VCaP (cell line): ENCODE data around the gene ARPC5.

Source experiments
- H3K27ac ChIP-seq: fragments of 450-650 bp; 2 replicates; pipeline ENCODE4 v1.5.1; 2017
- CTCF ChIP-seq: fragments of 450-650 bp; conservative IDR thresholded peaks from 2 replicates; pipeline ENCODE4 v1.5.1; 2017; ENCODE audit warnings: mild to moderate bottlenecking, moderate library complexity

The ARPC5 gene

DNA sequence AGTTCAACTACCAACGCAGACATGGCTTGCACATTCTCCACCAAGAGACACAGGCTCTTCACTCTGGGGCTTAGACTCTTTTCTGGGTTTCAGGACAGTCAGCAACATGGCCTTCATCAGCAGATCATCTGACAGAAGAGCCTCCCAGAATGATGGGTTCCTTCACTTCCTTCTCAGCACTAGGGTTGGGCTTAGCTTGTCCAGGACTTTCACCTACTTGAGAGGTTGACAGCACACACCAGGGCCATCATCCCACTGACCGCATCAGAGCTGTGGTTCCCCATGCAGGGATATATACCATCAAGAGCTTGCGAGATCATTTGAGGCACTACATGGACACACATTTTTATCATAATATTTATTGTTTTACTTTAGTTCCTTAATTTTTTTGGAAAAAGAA is 34.9 kb downstream of the ARPC5 start:
- no peak for TF ChIP-seq CTCF
- H3K27ac ChIP-seq: no peak overlapping the region

- TF ChIP-seq CTCF: no peak
- H3K27ac ChIP-seq: no peak overlapping the region
Observed at GRCh38 chr1:183600136-183600535, 35.4 kb downstream of the ARPC5 start.

DNA sequence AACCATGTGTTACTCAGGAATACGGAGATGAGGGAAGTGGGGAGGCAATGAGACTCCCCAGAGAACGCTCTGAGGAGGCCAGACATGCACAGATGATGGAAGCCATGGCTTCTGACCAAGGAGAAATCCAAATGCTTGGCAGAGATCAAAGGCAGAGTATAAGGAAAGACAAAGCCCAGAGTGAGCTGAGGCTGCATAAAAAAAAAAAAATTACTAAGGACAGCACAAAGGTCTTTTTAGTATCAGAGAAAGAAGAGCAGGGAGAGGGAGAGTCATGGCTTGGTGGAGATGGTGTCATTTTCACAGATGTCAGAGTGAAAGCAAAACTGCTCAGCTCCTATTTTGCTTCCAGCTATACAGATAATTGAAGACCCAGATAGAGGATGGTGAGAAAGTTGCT is 37.2 kb downstream of the ARPC5 start:
- H3K27ac ChIP-seq: no peak overlapping the region
- TF ChIP-seq CTCF: no peak

- no peak overlapping the region for H3K27ac ChIP-seq
- no peak for TF ChIP-seq CTCF
Observed at GRCh38 chr1:183597656-183598347, 37.8 kb downstream of the ARPC5 start.

DNA sequence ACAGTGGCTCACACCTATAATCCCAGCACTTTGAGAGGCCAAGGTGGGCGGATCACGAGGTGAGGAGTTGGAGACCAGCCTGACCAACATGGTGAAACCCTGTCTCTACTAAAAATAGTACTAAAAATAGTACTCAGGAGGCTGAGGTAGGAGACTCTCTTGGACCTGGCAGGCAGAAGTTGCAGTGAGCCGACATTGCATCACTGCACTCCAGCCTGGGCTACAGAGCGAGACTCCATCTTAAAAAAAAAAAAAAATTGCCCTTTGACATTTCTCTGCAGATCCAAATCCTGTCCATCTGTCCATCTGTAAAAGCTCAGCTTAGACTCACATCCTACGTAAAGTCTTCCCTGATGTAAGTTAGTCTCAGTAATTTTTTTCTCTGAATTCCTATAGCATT is 39.1 kb downstream of the ARPC5 start:
- no peak overlapping the region for H3K27ac ChIP-seq
- no peak for TF ChIP-seq CTCF

GRCh38 chr1:183595537-183595936 is 40.0 kb downstream of the ARPC5 start:
- H3K27ac ChIP-seq: no peak overlapping the region
- no peak for TF ChIP-seq CTCF

- no peak for TF ChIP-seq CTCF
- H3K27ac ChIP-seq: no peak overlapping the region
Observed at GRCh38 chr1:183593356-183593755, 42.2 kb downstream of the ARPC5 start.

GRCh38 chr1:183592733-183593132 is 42.9 kb downstream of the ARPC5 start:
- H3K27ac ChIP-seq: no peak overlapping the region
- no peak for TF ChIP-seq CTCF
